Trophoblast cell (in vitro differentiated cells and primary cell): ENCODE measurements around the gene REEP3.

ENCODE experiments used
- DNase-seq, 2 donors: peaks; one replicate each; pipeline ENCODE4 v3.0.0-alpha.2; 2016
- H2AFZ ChIP-seq: 2 replicates; pipeline ENCODE4 v1.6.1; 2013; ENCODE audit warnings: low read length, moderate library complexity, mild to moderate bottlenecking; ENCODE audit not compliant: insufficient read depth, poor library complexity
- H2AK5ac ChIP-seq: 2 replicates; pipeline ENCODE4 v1.6.1; 2013; ENCODE audit warnings: mild to moderate bottlenecking, low read length
- H2BK120ac ChIP-seq: 2 replicates; pipeline ENCODE4 v1.6.1; 2013; ENCODE audit warnings: low read length, mild to moderate bottlenecking, moderate library complexity; ENCODE audit not compliant: insufficient read depth, poor library complexity
- H2BK12ac ChIP-seq: 2 replicates; pipeline ENCODE4 v1.6.1; 2013; ENCODE audit warnings: mild to moderate bottlenecking, low read length, moderate library complexity
- H2BK5ac ChIP-seq: 2 replicates; pipeline ENCODE4 v1.6.1; 2013; ENCODE audit warnings: low read length, low read depth, moderate library complexity, mild to moderate bottlenecking; ENCODE audit not compliant: poor library complexity
- H3K14ac ChIP-seq: 2 replicates; pipeline ENCODE4 v1.6.1; 2013; ENCODE audit warnings: mild to moderate bottlenecking, low read length
- H3K18ac ChIP-seq: 2 replicates; pipeline ENCODE4 v1.6.1; 2013; ENCODE audit warnings: mild to moderate bottlenecking, low read length
- H3K23ac ChIP-seq: 2 replicates; pipeline ENCODE4 v1.6.1; 2013; ENCODE audit warnings: low read length
- H3K27ac ChIP-seq: 2 replicates; pipeline ENCODE4 v1.5.1; 2013; ENCODE audit warnings: low read depth, mild to moderate bottlenecking, inconsistent platforms, low read length, moderate library complexity
- H3K27me3 ChIP-seq: 2 replicates; pipeline ENCODE4 v1.6.1; 2013; ENCODE audit warnings: inconsistent platforms, mild to moderate bottlenecking, low read length, moderate library complexity; ENCODE audit not compliant: insufficient read depth
- H3K36me3 ChIP-seq, 2 experiments: 1 replicate in 1 of 2; 2 replicates in 1 of 2; pipeline ENCODE4 v1.6.1; 2013; ENCODE audit warnings: low read length in 2 of 2, mild to moderate bottlenecking in 2 of 2, moderate library complexity in 1 of 2; ENCODE audit not compliant: insufficient read depth in 2 of 2, control insufficient read depth in 1 of 2
- H3K4ac ChIP-seq: 2 replicates; pipeline ENCODE4 v1.6.1; 2013; ENCODE audit warnings: low read depth, mild to moderate bottlenecking, low read length, moderate library complexity
- H3K4me1 ChIP-seq, 2 experiments: 1 replicate in 1 of 2; 2 replicates in 1 of 2; pipeline ENCODE4 v1.6.1; 2013; ENCODE audit warnings: low read length in 2 of 2, mild to moderate bottlenecking in 2 of 2, moderate library complexity in 1 of 2; ENCODE audit not compliant: insufficient read depth in 2 of 2, control insufficient read depth in 1 of 2
- H3K4me2 ChIP-seq: 2 replicates; pipeline ENCODE4 v1.6.1; 2013; ENCODE audit warnings: inconsistent platforms, mild to moderate bottlenecking, low read length, moderate library complexity
- H3K4me3 ChIP-seq: 2 replicates; pipeline ENCODE4 v1.5.1; 2013; ENCODE audit warnings: mild to moderate bottlenecking, low read depth, low read length, inconsistent platforms
- H3K79me1 ChIP-seq: one replicate; pipeline ENCODE4 v1.6.1; 2013; ENCODE audit warnings: low read length
- H3K79me2 ChIP-seq: 2 replicates; pipeline ENCODE4 v1.6.1; 2013; ENCODE audit warnings: low read length, mild to moderate bottlenecking; ENCODE audit not compliant: control insufficient read depth, insufficient read depth, poor library complexity
- H3K9ac ChIP-seq: 2 replicates; pipeline ENCODE4 v1.6.1; 2013; ENCODE audit warnings: mild to moderate bottlenecking, low read length
- H3K9me3 ChIP-seq: 2 replicates; pipeline ENCODE4 v1.6.1; 2013; ENCODE audit warnings: low read depth, mild to moderate bottlenecking, control low read depth, inconsistent platforms, low read length; ENCODE audit not compliant: insufficient read depth
- H4K12ac ChIP-seq: 2 replicates; pipeline ENCODE4 v1.6.1; 2013; ENCODE audit warnings: low read depth, mild to moderate bottlenecking, low read length, moderate library complexity
- H4K8ac ChIP-seq: 2 replicates; pipeline ENCODE4 v1.6.1; 2013; ENCODE audit warnings: low read depth, mild to moderate bottlenecking, low read length, moderate library complexity
- H4K91ac ChIP-seq: one replicate; pipeline ENCODE4 v1.6.1; 2013; ENCODE audit warnings: low read depth, mild to moderate bottlenecking, low read length, moderate library complexity
- WGBS: extraction: QIAGEN DNeasy Blood & Tissue Kit; methylation state at CpG from one replicate; pipeline ENCODE4 v1.1.7; 2013; ENCODE audit warnings: missing lambda C conversion rate; ENCODE audit not compliant: insufficient read length, insufficient coverage; ENCODE audit errors: extremely low coverage; 5-methylcytosine and 5-hydroxymethylcytosine counted together

Gene REEP3

GRCh38 chr10:63587191-63587590, 66.0 kb downstream of the REEP3 start:
- Histone ChIP-seq H3K9ac (no peak overlapping the region), H2AK5ac (no peak overlapping the region), H3K36me3 (no peaks in the 10 kb centered on the region), H3K4me1 (peaks cover 0 to 4% of the 10 kb centered on the region in 2 experiments), H3K14ac (no peak overlapping the region), H4K91ac (no peak overlapping the region), H3K79me1 (no peaks in the 10 kb centered on the region), H2BK12ac (no peak overlapping the region), H3K4ac (no peak overlapping the region), H3K18ac (no peak overlapping the region), H3K27me3 (no peaks in the 10 kb centered on the region), H3K23ac (no peak overlapping the region), H3K27ac (no peak overlapping the region), H3K9me3 (no peaks in the 10 kb centered on the region), H2BK5ac (no peak overlapping the region), H2BK120ac (no peak overlapping the region), H4K12ac (no peak overlapping the region), H4K8ac (no peak overlapping the region), H3K79me2 (no peaks in the 10 kb centered on the region), H3K4me3 (no peak overlapping the region), H2AFZ (no peak overlapping the region), H3K4me2 (no peak overlapping the region)
- WGBS: no CpG with 5 or more reads among the region's 4 CpGs
- no peak for DNase-seq

GRCh38 chr10:63588436-63589167, 67.4 kb downstream of the REEP3 start:
- DNase-seq: peak; percentile 55
- H3K4me3 ChIP-seq: no peak overlapping the region
- H3K9ac ChIP-seq: no peak overlapping the region
- no peak overlapping the region for H4K12ac ChIP-seq
- H4K8ac ChIP-seq: no peak overlapping the region
- H4K91ac ChIP-seq: no peak overlapping the region
- no peaks in the 10 kb centered on the region for H3K9me3 ChIP-seq
- no peak overlapping the region for H3K14ac ChIP-seq
- no peaks in the 10 kb centered on the region for H3K36me3 ChIP-seq
- H3K27ac ChIP-seq: no peak overlapping the region
- H3K4ac ChIP-seq: no peak overlapping the region
- no peak overlapping the region for H3K23ac ChIP-seq
- no CpG with 5 or more reads among the region's 4 CpGs for WGBS
- H2AK5ac ChIP-seq: no peak overlapping the region
- H3K79me1 ChIP-seq: no peaks in the 10 kb centered on the region
- no peak overlapping the region for H2BK120ac ChIP-seq
- peaks cover 0 to 4% of the 10 kb centered on the region in 2 experiments for H3K4me1 ChIP-seq
- H2BK12ac ChIP-seq: no peak overlapping the region
- no peak overlapping the region for H3K4me2 ChIP-seq
- H2BK5ac ChIP-seq: no peak overlapping the region
- no peaks in the 10 kb centered on the region for H3K79me2 ChIP-seq
- no peak overlapping the region for H2AFZ ChIP-seq
- no peak overlapping the region for H3K18ac ChIP-seq
- no peaks in the 10 kb centered on the region for H3K27me3 ChIP-seq

DNA sequence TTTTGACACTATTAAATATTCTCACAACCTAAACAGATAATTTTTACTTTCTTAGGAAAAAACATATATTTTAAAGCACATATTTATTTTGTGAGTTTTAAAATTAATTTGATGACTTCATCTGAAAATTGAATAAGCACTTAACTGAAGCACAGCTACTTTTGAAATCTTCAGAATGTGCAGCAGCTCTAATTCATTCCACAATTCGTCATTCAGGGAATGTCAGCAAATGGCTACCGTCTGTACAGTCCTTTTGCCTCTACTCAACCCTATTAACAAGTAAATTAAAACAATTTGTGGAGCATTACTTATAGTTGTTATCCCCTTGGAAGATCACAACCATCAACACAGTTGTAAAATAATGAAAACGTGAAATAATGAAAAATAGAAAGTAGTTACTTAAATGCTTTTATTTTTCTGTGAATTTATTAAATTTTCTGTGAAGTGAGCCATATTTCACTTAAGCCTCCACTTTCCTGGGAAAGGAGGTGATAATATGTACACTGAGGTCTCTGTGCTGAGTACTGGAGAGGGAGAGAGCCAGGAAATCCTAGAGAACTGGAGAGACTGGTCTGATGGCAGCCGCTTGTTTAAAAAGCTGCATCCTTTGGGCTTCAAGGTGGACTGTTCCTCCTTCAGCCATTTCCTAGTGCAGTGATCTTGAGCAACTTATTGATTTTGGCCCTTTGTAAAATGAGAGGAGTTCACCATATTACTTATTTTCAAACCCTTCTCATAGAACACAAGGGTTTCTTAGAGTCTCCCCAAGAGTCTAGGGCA, 70.6 kb downstream of the REEP3 start:
- WGBS: no CpG with 5 or more reads among the region's 4 CpGs
- Histone ChIP-seq H3K18ac (no peak overlapping the region), H3K4me3 (no peak overlapping the region), H3K4me2 (no peak overlapping the region), H3K9me3 (no peaks in the 10 kb centered on the region), H2BK5ac (no peak overlapping the region), H3K4me1 (peaks cover 0 to 4% of the 10 kb centered on the region in 2 experiments), H3K27ac (no peak overlapping the region), H3K23ac (no peak overlapping the region), H2BK12ac (no peak overlapping the region), H4K8ac (no peak overlapping the region), H4K12ac (no peak overlapping the region), H3K4ac (no peak overlapping the region), H3K9ac (no peak overlapping the region), H3K79me2 (no peaks in the 10 kb centered on the region), H2BK120ac (no peak overlapping the region), H2AFZ (no peak overlapping the region), H3K36me3 (peaks cover 0 to 3% of the 10 kb centered on the region in 2 experiments), H3K27me3 (no peaks in the 10 kb centered on the region), H3K79me1 (no peaks in the 10 kb centered on the region), H3K14ac (no peak overlapping the region), H4K91ac (no peak overlapping the region), H2AK5ac (no peak overlapping the region)
- no peak for DNase-seq

DNA sequence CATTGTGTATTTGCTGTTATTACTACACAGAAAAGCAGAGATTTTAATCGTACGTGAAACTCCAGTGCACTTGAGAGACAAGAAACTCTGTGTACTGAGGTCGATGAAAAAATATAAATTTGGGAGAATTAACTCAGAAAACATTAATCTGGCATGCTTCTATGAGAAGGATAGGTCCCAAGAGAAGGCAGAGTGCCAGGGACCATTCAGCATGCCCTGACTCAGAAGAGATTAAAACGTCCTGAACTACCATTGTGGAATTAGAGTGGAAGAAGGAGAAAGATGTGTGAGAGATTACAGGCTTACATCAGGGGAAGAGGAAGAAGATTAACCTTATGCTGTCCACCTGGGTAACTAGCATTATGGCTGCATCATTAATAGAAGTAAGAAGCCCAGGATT, 72.4 kb downstream of the REEP3 start:
- DNase-seq: no peak

More for the DNA sequence above, 72.4 kb downstream of the REEP3 start:
- H2BK120ac ChIP-seq: no peak overlapping the region
- no peak overlapping the region for H4K12ac ChIP-seq
- no peak overlapping the region for H3K4me3 ChIP-seq
- H4K8ac ChIP-seq: no peak overlapping the region
- no peak overlapping the region for H3K4ac ChIP-seq
- H3K27me3 ChIP-seq: no peaks in the 10 kb centered on the region
- H2AK5ac ChIP-seq: no peak overlapping the region
- H4K91ac ChIP-seq: no peak overlapping the region
- no peaks in the 10 kb centered on the region for H3K9me3 ChIP-seq
- H2BK12ac ChIP-seq: no peak overlapping the region
- H3K4me2 ChIP-seq: no peak overlapping the region
- no peak overlapping the region for H2AFZ ChIP-seq
- no peaks in the 10 kb centered on the region for H3K79me1 ChIP-seq
- H3K27ac ChIP-seq: no peak overlapping the region
- H3K9ac ChIP-seq: no peak overlapping the region
- H3K14ac ChIP-seq: no peak overlapping the region
- no CpG with 5 or more reads among the region's 4 CpGs for WGBS
- H3K18ac ChIP-seq: no peak overlapping the region
- H3K23ac ChIP-seq: no peak overlapping the region
- H3K79me2 ChIP-seq: no peaks in the 10 kb centered on the region
- peaks cover 0 to 4% of the 10 kb centered on the region in 2 experiments for H3K4me1 ChIP-seq
- H2BK5ac ChIP-seq: no peak overlapping the region
- H3K36me3 ChIP-seq: peaks cover 5% of the 10 kb centered on the region in 2 experiments
